Heart left ventricle (tissue), 16 donors: ENCODE results near the gene ZMIZ2. TPM values are rescaled to one million over a fixed set of nuclear protein-coding genes. Genes with fewer than 3 reads are reported as not detected.
"Not testable (repeated sequence)": the region's sequence is repeated elsewhere in the genome, so short reads cannot be mapped to it uniquely, and the experiment has no call there.

Experiments
- ATAC-seq, 4 donors: fragments of 200-7000 bp; cut with Tn5 transposase; one replicate each; pipeline ENCODE4 v1.9.1; 2020 to 2022; ENCODE audit warnings: moderate library complexity in 4 of 4, mild to moderate bottlenecking in 3 of 4, moderate number of reproducible peaks in 1 of 4
- DNase-seq, 5 donors: peaks; one replicate each; pipeline ENCODE4 v3.0.0-alpha.2; 2020
- H3K27ac ChIP-seq, 12 donors: fragments of 200-600 bp; sonication (generic) in 4 of 12; one replicate each; pipeline versions ENCODE4 v1.5.0 to v1.8.0; 2016 to 2022; ENCODE audit warnings: mild to moderate bottlenecking in 2 of 12
- H3K27me3 ChIP-seq, 9 donors: fragments of 200-600 bp; sonication (generic) in 2 of 9; one replicate each; pipeline versions ENCODE4 v1.5.1 to v1.8.0; 2016 to 2022; ENCODE audit warnings: mild to moderate bottlenecking in 3 of 9
- H3K36me3 ChIP-seq, 9 donors: fragments of 200-600 bp; sonication (generic) in 2 of 9; one replicate each; pipeline versions ENCODE4 v1.5.0 to v1.8.0; 2018 to 2022; ENCODE audit warnings: mild to moderate bottlenecking in 2 of 9
- H3K4me1 ChIP-seq, 12 donors: fragments of 200-600 bp; sonication (generic) in 4 of 12; one replicate each; pipeline versions ENCODE4 v1.5.0 to v1.8.0; 2016 to 2022; ENCODE audit warnings: mild to moderate bottlenecking in 3 of 12
- H3K4me3 ChIP-seq, 12 donors: fragments of 200-600 bp; sonication (generic) in 4 of 12; one replicate each; pipeline versions ENCODE4 v1.5.0 to v1.8.0; 2017 to 2022; ENCODE audit warnings: mild to moderate bottlenecking in 9 of 12, moderate library complexity in 4 of 12
- H3K9me3 ChIP-seq, 12 donors: fragments of 200-600 bp; sonication (generic) in 4 of 12; one replicate each; pipeline versions ENCODE4 v1.5.0 to v1.8.0; 2016 to 2022; ENCODE audit warnings: mild to moderate bottlenecking in 1 of 12
- POLR2A ChIP-seq, 2 donors: fragments of 450-650 bp; IDR thresholded peaks; one replicate each; pipeline ENCODE4 v1.6.1; 2017; ENCODE audit warnings: antibody characterized with exemption in 2 of 2, mild to moderate bottlenecking in 2 of 2, moderate library complexity in 2 of 2
- WGBS, 4 donors: extraction: QIAGEN DNeasy Blood & Tissue Kit in 2 of 4; methylation state at CpG; one replicate each; pipeline versions ENCODE4 v1.1.5 to v1.1.7; 2013 to 2018; 5-methylcytosine and 5-hydroxymethylcytosine counted together
- intact Hi-C, 10 donors: fragments of 100-400 bp; cut with DNase I; formaldehyde crosslinking; loops; one replicate each; pipeline versions ENCODE4 v1.11.1 to v1.14.2; 2022
- polyA plus RNA-seq, 2 donors: library from polyadenylated mRNA; stranded (reverse); fragments of 200-250 nt; gene quantifications; one replicate each; pipeline ENCODE4 v1.2.3, GENCODE V29; 2013
- total RNA-seq, 9 donors: library from RNA; depleted of rRNA in 2 of 9; stranded (reverse); fragments of >200 nt in 2 of 9; fragmentation: NEBNext Ultra II Directional in 3 of 9; extraction: Animal tissue kit (Norgen Biotek cat#: 25700) in 3 of 9; gene quantifications; one replicate each; pipeline versions ENCODE4 v1.1.0 to v1.2.4, GENCODE V29; 2016 to 2023
- TF ChIP-seq, protein P1 (sequence below), 12 donors: fragments of 200-600 bp; sonication (generic) in 4 of 12; IDR thresholded peaks; one replicate each; pipeline versions ENCODE4 v1.5.0 to v1.8.0; 2018 to 2022; ENCODE audit warnings: antibody characterized with exemption in 12 of 12, mild to moderate bottlenecking in 5 of 12
- donor health status: ischemic (EF 13 %, LVEDD 7.1; RV severe dilation, severe dysfunction).
- donor health status: healthy with polysubstance abuse.
- donor health status: DM: no; HTN: yes; CAD: no.
- donor health status: DM: no; HTN: no; CAD: no.
- donor health status: ischemic (EF 25% LVEDD 6.9; RV normal size, moderate dysfunction).
- donor health status: ischemic (EF 25% LVEDD 5.7; RV mildly dilated, moderate dysfunction).
- donor health status: healthy.
- donor health status: DM: yes; HTN: yes; CAD: no.
- donor health status: ischemic (EF 35%, LVEDD 5.7; RV mildly dilated, moderate dysfunction).
- donor health status: nonischemic (EF 11% LVEDD 7.7; RV severe dilation, severe dysfunction).
- donor health status: DM: yes; HTN: yes; CAD: no.
- donor health status: PGD.
- donor health status: ischemic (EF 29% LVEDD 5.4; RV normal size, mild dysfunction).
- donor health status: nonischemic (EF 23%, LVEDD 6.1; RV moderate dilation, normal function).

The ZMIZ2 gene
- total and polyA plus RNA-seq, 11 donors = 18.5 to 71.5 (median 45.7) TPM

GRCh38 chr7:44784364-44784763 lies 35.7 kb downstream of the ZMIZ2 start:
- TF ChIP-seq, protein P1, sequence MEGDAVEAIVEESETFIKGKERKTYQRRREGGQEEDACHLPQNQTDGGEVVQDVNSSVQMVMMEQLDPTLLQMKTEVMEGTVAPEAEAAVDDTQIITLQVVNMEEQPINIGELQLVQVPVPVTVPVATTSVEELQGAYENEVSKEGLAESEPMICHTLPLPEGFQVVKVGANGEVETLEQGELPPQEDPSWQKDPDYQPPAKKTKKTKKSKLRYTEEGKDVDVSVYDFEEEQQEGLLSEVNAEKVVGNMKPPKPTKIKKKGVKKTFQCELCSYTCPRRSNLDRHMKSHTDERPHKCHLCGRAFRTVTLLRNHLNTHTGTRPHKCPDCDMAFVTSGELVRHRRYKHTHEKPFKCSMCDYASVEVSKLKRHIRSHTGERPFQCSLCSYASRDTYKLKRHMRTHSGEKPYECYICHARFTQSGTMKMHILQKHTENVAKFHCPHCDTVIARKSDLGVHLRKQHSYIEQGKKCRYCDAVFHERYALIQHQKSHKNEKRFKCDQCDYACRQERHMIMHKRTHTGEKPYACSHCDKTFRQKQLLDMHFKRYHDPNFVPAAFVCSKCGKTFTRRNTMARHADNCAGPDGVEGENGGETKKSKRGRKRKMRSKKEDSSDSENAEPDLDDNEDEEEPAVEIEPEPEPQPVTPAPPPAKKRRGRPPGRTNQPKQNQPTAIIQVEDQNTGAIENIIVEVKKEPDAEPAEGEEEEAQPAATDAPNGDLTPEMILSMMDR (IDR thresholded peaks at IDR 0.05) = no peak
- no peak for TF ChIP-seq POLR2A (IDR thresholded peaks at IDR 0.05)
- WGBS, 4 donors = 67 to 94% (median 74%) methylated on average over 1 of the region's 1 CpG
- no peaks in the 10 kb centered on the region for H3K36me3 ChIP-seq
- peak in 1 of 4 donors; percentile 22 for ATAC-seq
- H3K4me1 ChIP-seq = no peaks in the 10 kb centered on the region
- peaks cover 0 to 8% (median 0%) of the 10 kb centered on the region in 12 donors for H3K9me3 ChIP-seq
- no peak overlapping the region for H3K4me3 ChIP-seq
- no peak for DNase-seq
- intact Hi-C loops = no loop called here
- no peaks in the 10 kb centered on the region for H3K27me3 ChIP-seq
- H3K27ac ChIP-seq = no peak overlapping the region

- H3K27ac ChIP-seq, intact Hi-C loops, H3K4me3 ChIP-seq, DNase-seq, H3K27me3 ChIP-seq, H3K9me3 ChIP-seq, H3K4me1 ChIP-seq, ATAC-seq, H3K36me3 ChIP-seq: not testable (repeated sequence)
- 96 to 99% (median 96%) methylated on average over 3 of the region's 3 CpGs for WGBS, 4 donors
Observed at GRCh38 chr7:44785218-44785617, 36.6 kb downstream of the ZMIZ2 start.

DNA sequence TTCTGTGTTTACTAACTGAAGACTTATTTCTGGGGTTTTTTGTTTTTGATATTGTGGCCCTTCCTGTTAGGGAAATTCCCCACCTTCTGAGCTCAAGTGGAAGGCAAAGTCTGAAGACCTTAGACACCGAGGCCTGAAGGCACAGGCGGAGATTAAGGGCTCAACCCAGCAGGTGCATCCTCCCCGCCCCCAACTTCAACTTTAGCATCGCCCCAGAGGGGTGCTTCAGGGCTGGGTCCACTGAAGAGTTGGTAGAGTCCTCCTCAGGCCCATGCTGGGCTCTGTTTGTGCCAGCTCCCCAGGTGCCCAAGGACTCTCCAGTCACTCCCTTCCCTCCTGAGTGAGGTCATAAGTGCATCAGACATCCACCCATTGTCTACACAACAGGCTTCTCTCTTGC lies 38.4 kb downstream of the ZMIZ2 start:
- ATAC-seq = no peak
- no peak overlapping the region for H3K4me3 ChIP-seq
- no peak for DNase-seq
- WGBS, 4 donors = 83 to 88% (median 84%) methylated on average over 4 of the region's 4 CpGs
- no peak for TF ChIP-seq POLR2A (IDR thresholded peaks at IDR 0.05)
- TF ChIP-seq, protein P1 (IDR thresholded peaks at IDR 0.05) = no peak
- H3K27me3 ChIP-seq = no peaks in the 10 kb centered on the region
- H3K27ac ChIP-seq = no peak overlapping the region
- no peaks in the 10 kb centered on the region for H3K36me3 ChIP-seq
- intact Hi-C loops = no loop called here
- H3K4me1 ChIP-seq = no peaks in the 10 kb centered on the region
- H3K9me3 ChIP-seq = peaks cover 0 to 8% (median 0%) of the 10 kb centered on the region in 12 donors

DNA sequence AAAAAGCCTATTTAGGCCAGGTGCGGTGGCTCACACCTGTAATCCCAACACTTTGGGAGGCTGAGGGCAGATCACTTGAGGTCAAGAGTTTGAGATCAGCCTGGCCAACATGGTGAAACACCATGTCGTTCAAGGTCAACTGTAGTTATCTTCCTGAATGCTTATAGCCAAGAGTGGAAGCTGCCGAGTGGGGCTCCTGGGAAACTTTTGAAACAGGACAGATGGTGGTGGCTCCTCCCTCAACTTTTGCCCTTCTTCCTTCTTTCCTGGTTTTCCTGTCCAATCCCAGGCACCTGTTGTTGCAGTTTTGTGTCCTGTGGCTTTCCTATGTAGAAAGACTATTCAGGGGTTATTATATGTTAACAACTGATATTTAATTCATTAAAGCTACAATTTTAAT lies 39.1 kb downstream of the ZMIZ2 start:
- no peak for TF ChIP-seq POLR2A (IDR thresholded peaks at IDR 0.05)
- TF ChIP-seq, protein P1 (IDR thresholded peaks at IDR 0.05) = no peak
- WGBS, 4 donors = 52 to 63% (median 58%) methylated on average over 3 of the region's 3 CpGs
- ATAC-seq (no peak), DNase-seq (no peak)
- H3K36me3 ChIP-seq = no peaks in the 10 kb centered on the region
- peaks cover 0 to 8% (median 0%) of the 10 kb centered on the region in 12 donors for H3K9me3 ChIP-seq
- intact Hi-C loops = no loop called here
- H3K27ac ChIP-seq = no peak overlapping the region
- H3K27me3 ChIP-seq = no peaks in the 10 kb centered on the region
- no peaks in the 10 kb centered on the region for H3K4me1 ChIP-seq
- H3K4me3 ChIP-seq = no peak overlapping the region

- Histone ChIP-seq H3K4me3 (no peak overlapping the region), H3K36me3 (no peaks in the 10 kb centered on the region), H3K4me1 (no peaks in the 10 kb centered on the region), H3K27ac (no peak overlapping the region), H3K27me3 (no peaks in the 10 kb centered on the region), H3K9me3 (no peaks in the 10 kb centered on the region)
- DNase-seq (no peak), ATAC-seq (no peak)
- TF ChIP-seq POLR2A (IDR thresholded peaks at IDR 0.05) = no peak
- TF ChIP-seq, protein P1 (IDR thresholded peaks at IDR 0.05) = no peak
- intact Hi-C loops = loop anchor here in 2 of 10 donors (5.0 kb wide), 1 partner anchor 38 kb away; no protein-coding TSS in a partner anchor
- 86 to 90% (median 87%) methylated on average over 5 of the region's 5 CpGs for WGBS, 4 donors
Observed at GRCh38 chr7:44789990-44790389, 41.3 kb downstream of the ZMIZ2 start.
